B cell (primary cell): ENCODE data around the gene TLE2. TPM values are rescaled to one million over a fixed set of nuclear protein-coding genes. Genes with fewer than 3 reads are reported as not detected.
"Not testable (repeated sequence)": the region's sequence is repeated elsewhere in the genome, so short reads cannot be mapped to it uniquely, and the experiment has no call there.

ENCODE experiments used
- ATAC-seq: fragments of 200-7000 bp; cut with Tn5 transposase; one replicate; pipeline ENCODE4 v1.10.0; 2021; ENCODE audit warnings: low read depth, mild to moderate bottlenecking, moderate number of reproducible peaks, moderate library complexity
- CTCF ChIA-PET: fragments of 350-600 bp; sonication (Branson Sonifier 250); formaldehyde crosslinking; loops from one replicate; lab custom pipeline; 2021; ENCODE audit warnings: antibody characterized with exemption, inconsistent platforms; lab: Charles Lee
- POLR2A ChIA-PET: fragments of 350-600 bp; sonication (Branson Sonifier 250); formaldehyde crosslinking; loops from one replicate; lab custom pipeline; 2021; ENCODE audit warnings: antibody characterized with exemption; lab: Charles Lee
- DNase-seq: peaks from one replicate; pipeline ENCODE4 v3.0.0; 2013
- H2AFZ ChIP-seq: 2 replicates; pipeline ENCODE4 v1.6.1; 2012; ENCODE audit warnings: mild to moderate bottlenecking, low read depth, low read length; ENCODE audit not compliant: insufficient read depth, poor library complexity, severe bottlenecking
- H3K27ac ChIP-seq, 2 donors: 1 replicate in 1 of 2; 2 replicates in 1 of 2; pipeline ENCODE4 v1.5.1; 2012 to 2013; ENCODE audit warnings: low read length in 2 of 2, mild to moderate bottlenecking in 2 of 2, moderate library complexity in 1 of 2
- H3K27me3 ChIP-seq, 4 experiments: fragments of 200-600 bp in 1 of 4; sonication (generic) in 1 of 4; replicated peaks in 1 of 4; 1 replicate in 2 of 4; 2 replicates in 2 of 4; pipeline versions ENCODE4 v1.6.1 to v1.7.0; 2013 to 2016; ENCODE audit warnings: low read length in 3 of 4, mild to moderate bottlenecking in 2 of 4, mixed read lengths in 1 of 4, moderate library complexity in 1 of 4; ENCODE audit not compliant: insufficient read depth in 4 of 4, control insufficient read depth in 3 of 4; ENCODE audit errors: control extremely low read depth in 1 of 4
- H3K36me3 ChIP-seq, 2 experiments: replicated peaks in 1 of 2; 1 replicate in 1 of 2; 2 replicates in 1 of 2; pipeline versions ENCODE4 v1.6.1 to v1.7.1; 2013; ENCODE audit warnings: low read length in 1 of 2; ENCODE audit not compliant: insufficient read depth in 2 of 2, control insufficient read depth in 1 of 2; ENCODE audit errors: control extremely low read depth in 1 of 2, extremely low read depth in 1 of 2
- H3K4me1 ChIP-seq, 2 donors: fragments of 200-600 bp in 1 of 2; sonication (generic) in 1 of 2; 1 replicate in 1 of 2; 2 replicates in 1 of 2; pipeline versions ENCODE4 v1.5.1 to v1.6.1; 2013 to 2017; ENCODE audit warnings: low read length in 2 of 2; ENCODE audit not compliant: control insufficient read depth in 2 of 2, insufficient read depth in 2 of 2
- H3K4me2 ChIP-seq: replicated peaks from 2 replicates; pipeline ENCODE3; 2012; ENCODE audit warnings: mild to moderate bottlenecking, low read depth, low read length; ENCODE audit not compliant: poor library complexity, severe bottlenecking
- H3K4me3 ChIP-seq, 5 experiments: fragments of 200-600 bp in 1 of 5; sonication (generic) in 1 of 5; 1 replicate in 3 of 5; 2 replicates in 2 of 5; pipeline versions ENCODE4 v1.5.1 to v1.7.0; 2011 to 2016; ENCODE audit warnings: low read length in 4 of 5, mild to moderate bottlenecking in 4 of 5, low read depth in 2 of 5, control low read depth in 1 of 5, moderate library complexity in 1 of 5; ENCODE audit not compliant: insufficient read depth in 1 of 5; ENCODE audit errors: control extremely low read depth in 1 of 5, extremely low read depth in 1 of 5
- H3K79me2 ChIP-seq: fragments of 200-600 bp; sonication (generic); one replicate; pipeline ENCODE4 v1.6.0; 2016; ENCODE audit warnings: low read length; ENCODE audit not compliant: control insufficient read depth, insufficient read depth
- H3K9ac ChIP-seq: fragments of 200-600 bp; sonication (generic); 2 replicates; pipeline ENCODE4 v1.6.1; 2017; ENCODE audit warnings: mild to moderate bottlenecking, low read length, moderate library complexity
- H3K9me3 ChIP-seq, 3 donors: one replicate each; pipeline versions ENCODE4 v1.6.1 to v1.7.1; 2013; ENCODE audit warnings: low read length in 2 of 3; ENCODE audit not compliant: control insufficient read depth in 2 of 3, insufficient read depth in 1 of 3; ENCODE audit errors: control extremely low read depth in 1 of 3
- H4K20me1 ChIP-seq: 2 replicates; pipeline ENCODE4 v1.6.0; 2012; ENCODE audit warnings: mild to moderate bottlenecking, low read length; ENCODE audit not compliant: insufficient read depth, control insufficient read depth, poor library complexity, severe bottlenecking
- H3K27ac Mint-ChIP-seq: one replicate; pipeline ENCODE4 v1.8.0; 2021; ENCODE audit warnings: mixed read lengths
- H3K27me3 Mint-ChIP-seq: one replicate; pipeline ENCODE4 v1.8.0; 2021; ENCODE audit warnings: mixed read lengths
- H3K4me1 Mint-ChIP-seq: one replicate; pipeline ENCODE4 v1.8.0; 2021; ENCODE audit warnings: mixed read lengths
- H3K4me3 Mint-ChIP-seq: one replicate; pipeline ENCODE4 v1.8.0; 2021; ENCODE audit warnings: mixed read lengths
- H3K9me3 Mint-ChIP-seq: one replicate; pipeline ENCODE4 v1.8.0; 2022; ENCODE audit warnings: mixed read lengths; ENCODE audit not compliant: insufficient read depth
- EZH2 ChIP-seq: IDR thresholded peaks from 2 replicates; pipeline ENCODE4 v1.6.1; 2012; ENCODE audit warnings: borderline replicate concordance, low read depth, mild to moderate bottlenecking, moderate library complexity, low read length; ENCODE audit not compliant: insufficient read depth, poor library complexity, severe bottlenecking
- WGBS: methylation state at CpG from one replicate; pipeline ENCODE4 v1.1.5; 2013; ENCODE audit warnings: missing lambda C conversion rate; ENCODE audit not compliant: insufficient coverage; 5-methylcytosine and 5-hydroxymethylcytosine counted together
- intact Hi-C: fragments of 100-400 bp; cut with micrococcal nuclease; formaldehyde crosslinking; loops from one replicate; pipeline ENCODE4 v1.10.0; 2022
- polyA plus RNA-seq: library from polyadenylated mRNA; depleted of rRNA; stranded (reverse); fragments of >200 nt; gene quantifications from 2 replicates; pipeline ENCODE4 v1.2.3, GENCODE V29; 2012
- total RNA-seq, 2 donors: library from RNA; stranded (reverse); fragments of 120-200 nt in 1 of 2; gene quantifications; 1 replicate in 1 of 2; 2 replicates in 1 of 2; pipeline versions ENCODE4 v1.2.3 to v1.2.4, GENCODE V29; 2013 to 2022
- TF ChIP-seq, protein P1 (sequence below): fragments of 200-600 bp; IDR thresholded peaks from one replicate; pipeline ENCODE4 v1.8.0; 2022; ENCODE audit warnings: antibody characterized with exemption, mild to moderate bottlenecking

Gene TLE2
- total and polyA plus RNA-seq, 2 donors (not counting 1 experiment from before 2014, with no cell fraction given) = 3.0 to 5.3 TPM

DNA sequence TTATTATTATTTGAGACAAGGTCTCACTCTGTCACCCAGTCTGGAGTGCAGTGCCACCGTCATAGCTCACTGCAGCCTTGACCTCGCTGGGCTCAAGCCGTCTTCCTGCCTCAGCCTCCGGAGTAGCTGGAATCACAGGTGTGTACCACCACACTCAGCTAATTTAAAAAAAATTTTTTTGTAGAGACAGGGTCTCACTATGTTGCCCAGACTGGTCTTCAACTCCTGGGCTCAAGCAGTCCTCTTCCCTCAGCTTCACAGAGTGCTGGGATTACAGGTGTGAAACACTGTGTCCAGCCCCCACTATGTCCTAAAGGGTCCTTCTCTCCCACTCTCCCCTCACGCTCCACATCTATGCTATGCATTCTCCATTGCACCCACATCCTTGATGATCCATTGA is 9.1 kb upstream of the TLE2 start:
- H3K27ac ChIP-seq = no peak overlapping the region
- DNase-seq (no peak), ATAC-seq (no peak)
- CTCF ChIA-PET = interaction anchor here (0.7 to 1.8 kb wide), 3 partner anchors 10 to 76 kb away, joined by 3 to 6 read pairs (median 4); no protein-coding TSS in a partner anchor
- no peaks in the 10 kb centered on the region for H4K20me1 ChIP-seq
- H3K27me3 Mint-ChIP-seq = peaks cover 5% of the 10 kb centered on the region
- H3K79me2 ChIP-seq = no peaks in the 10 kb centered on the region
- H3K4me1 ChIP-seq = peaks cover 15 to 30% of the 10 kb centered on the region in 2 donors
- no peaks in the 10 kb centered on the region for H3K9me3 Mint-ChIP-seq
- no peak overlapping the region for H3K9ac ChIP-seq
- H3K36me3 ChIP-seq = no peaks in the 10 kb centered on the region
- H2AFZ ChIP-seq = no peak overlapping the region
- no peaks in the 10 kb centered on the region for H3K9me3 ChIP-seq
- H3K4me3 ChIP-seq = no peak overlapping the region
- TF ChIP-seq EZH2 = no peak
- TF ChIP-seq, protein P1, sequence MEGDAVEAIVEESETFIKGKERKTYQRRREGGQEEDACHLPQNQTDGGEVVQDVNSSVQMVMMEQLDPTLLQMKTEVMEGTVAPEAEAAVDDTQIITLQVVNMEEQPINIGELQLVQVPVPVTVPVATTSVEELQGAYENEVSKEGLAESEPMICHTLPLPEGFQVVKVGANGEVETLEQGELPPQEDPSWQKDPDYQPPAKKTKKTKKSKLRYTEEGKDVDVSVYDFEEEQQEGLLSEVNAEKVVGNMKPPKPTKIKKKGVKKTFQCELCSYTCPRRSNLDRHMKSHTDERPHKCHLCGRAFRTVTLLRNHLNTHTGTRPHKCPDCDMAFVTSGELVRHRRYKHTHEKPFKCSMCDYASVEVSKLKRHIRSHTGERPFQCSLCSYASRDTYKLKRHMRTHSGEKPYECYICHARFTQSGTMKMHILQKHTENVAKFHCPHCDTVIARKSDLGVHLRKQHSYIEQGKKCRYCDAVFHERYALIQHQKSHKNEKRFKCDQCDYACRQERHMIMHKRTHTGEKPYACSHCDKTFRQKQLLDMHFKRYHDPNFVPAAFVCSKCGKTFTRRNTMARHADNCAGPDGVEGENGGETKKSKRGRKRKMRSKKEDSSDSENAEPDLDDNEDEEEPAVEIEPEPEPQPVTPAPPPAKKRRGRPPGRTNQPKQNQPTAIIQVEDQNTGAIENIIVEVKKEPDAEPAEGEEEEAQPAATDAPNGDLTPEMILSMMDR = no peak
- 100% methylated on average over 1 of the region's 5 CpGs for WGBS
- POLR2A ChIA-PET = interaction anchor here (3.5 to 3.7 kb wide), 2 partner anchors 14 to 22 kb away, joined by 13 to 35 read pairs; partner anchors contain the start of gene TLE5
- intact Hi-C loops = no loop called here
- H3K27ac Mint-ChIP-seq = no peak overlapping the region
- no peak overlapping the region for H3K4me3 Mint-ChIP-seq
- peaks cover 29% of the 10 kb centered on the region for H3K4me1 Mint-ChIP-seq
- no peak overlapping the region for H3K4me2 ChIP-seq
- peaks cover 0 to 8% (median 0%) of the 10 kb centered on the region in 4 experiments for H3K27me3 ChIP-seq

DNA sequence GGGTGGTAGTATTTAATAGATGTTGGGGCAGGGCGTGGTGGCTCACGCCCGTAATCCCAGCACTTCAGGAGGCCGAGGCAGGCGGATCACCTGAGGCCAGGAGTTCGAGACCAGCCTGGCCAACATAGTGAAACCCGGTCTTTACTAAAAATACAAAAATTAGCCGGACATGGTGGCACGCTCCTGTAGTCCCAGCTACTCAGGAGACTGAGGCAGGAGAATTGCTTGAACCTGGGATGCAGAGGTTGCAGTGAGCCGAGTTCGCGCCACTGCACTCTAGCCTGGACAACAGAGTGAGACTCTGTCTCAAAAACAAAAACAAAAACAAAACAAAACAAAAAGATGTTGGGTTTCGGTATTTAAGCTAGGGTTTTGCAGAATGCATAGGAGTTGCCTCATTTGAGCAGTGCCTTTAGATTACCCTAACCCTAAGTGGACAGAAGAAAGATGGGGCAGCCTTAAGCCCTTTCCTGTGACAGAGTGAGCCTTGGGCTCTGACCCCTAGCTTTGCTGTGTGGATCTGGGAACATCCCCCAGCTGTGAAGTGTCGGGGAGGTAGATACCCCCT is 8.0 kb upstream of the TLE2 start:
- H3K9me3 Mint-ChIP-seq, H3K27me3 ChIP-seq, H3K27me3 Mint-ChIP-seq, DNase-seq, H3K36me3 ChIP-seq, H3K27ac ChIP-seq, H3K9me3 ChIP-seq, intact Hi-C loops, ATAC-seq, H3K4me3 ChIP-seq, H3K9ac ChIP-seq, H4K20me1 ChIP-seq, H2AFZ ChIP-seq, H3K79me2 ChIP-seq: not testable (repeated sequence)
- Mint-ChIP-seq H3K27ac (peak overlapping the region; percentile 41), H3K4me3 (peak overlapping the region; percentile 87), H3K4me1 (peaks cover 25% of the 10 kb centered on the region)
- H3K4me1 ChIP-seq = peaks cover 12 to 21% of the 10 kb centered on the region in 2 donors
- CTCF ChIA-PET = interaction anchor here (1.1 to 4.0 kb wide), 10 partner anchors 8 to 75 kb away, joined by 3 to 32 read pairs (median 4); partner anchors contain the start of gene TLE5
- WGBS = 84% methylated on average over 13 of the region's 14 CpGs
- POLR2A ChIA-PET = interaction anchor here (1.6 to 3.7 kb wide), 6 partner anchors 9 to 86 kb away, joined by 6 to 35 read pairs (median 8); partner anchors contain the start of gene TLE5
- peak overlapping the region; percentile 98 for H3K4me2 ChIP-seq
